Mesothelial cell of epicardium (in vitro differentiated cells): Measurements from ENCODE around the gene GMPPB. TPM values are rescaled to one million over a fixed set of nuclear protein-coding genes. Genes with fewer than 3 reads are reported as not detected.

Experiments
- DNase-seq, 2 experiments: peaks; one replicate each; pipeline ENCODE4 v3.0.0; 2021; ENCODE audit warnings: low spot score in 2 of 2; ENCODE audit not compliant: unreplicated experiment in 2 of 2
- H3K27ac Mint-ChIP-seq: 2 replicates; pipeline ENCODE4 v1.8.0; 2021; ENCODE audit warnings: mixed read lengths
- H3K27me3 Mint-ChIP-seq: 2 replicates; pipeline ENCODE4 v1.8.0; 2021; ENCODE audit warnings: low read depth, mixed read lengths
- H3K36me3 Mint-ChIP-seq: 2 replicates; pipeline ENCODE4 v1.8.0; 2021; ENCODE audit warnings: mixed read lengths
- H3K4me1 Mint-ChIP-seq: 2 replicates; pipeline ENCODE4 v1.8.0; 2021; ENCODE audit warnings: mixed read lengths
- H3K4me3 Mint-ChIP-seq: 2 replicates; pipeline ENCODE4 v1.8.0; 2021; ENCODE audit warnings: mild to moderate bottlenecking, moderate library complexity, mixed read lengths
- H3K9me3 Mint-ChIP-seq: 2 replicates; pipeline ENCODE4 v1.8.0; 2021; ENCODE audit warnings: mixed read lengths
- CTCF ChIP-seq: fragments of 200-600 bp; sonication (generic); IDR thresholded peaks from one replicate; pipeline ENCODE4 v1.5.0; 2021; ENCODE audit warnings: antibody characterized with exemption; ENCODE audit not compliant: unreplicated experiment
- total RNA-seq: library from RNA; stranded (reverse); gene quantifications from 3 replicates; pipeline ENCODE4 v1.2.1, GENCODE V29; 2021

GMPPB gene
- total RNA-seq, 1 donor from 2014 or later: 32.3 TPM

DNA sequence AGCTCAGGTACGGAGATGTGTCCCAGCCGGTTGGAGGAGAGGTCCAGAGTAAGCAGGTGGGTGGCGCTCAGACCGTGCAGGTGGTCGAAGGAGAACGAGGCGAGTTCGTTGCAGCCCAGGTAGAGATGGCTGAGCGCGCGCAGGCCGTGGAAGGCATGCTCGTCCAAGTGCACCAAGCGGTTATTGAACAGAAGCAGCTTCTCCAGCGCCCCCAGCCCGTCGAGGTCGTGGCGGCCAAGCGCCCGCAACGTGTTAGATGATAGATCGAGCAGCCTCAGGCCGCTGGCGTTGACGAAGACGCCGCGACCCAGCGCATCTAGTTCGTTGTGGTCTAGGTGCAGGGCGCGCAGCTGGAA is 4.9 kb downstream of the GMPPB start:
- Mint-ChIP-seq H3K9me3 (no peaks in the 10 kb centered on the region), H3K36me3 (no peaks in the 10 kb centered on the region), H3K27ac (peak overlapping the region; percentile 44), H3K4me3 (peak overlapping the region; percentile 80), H3K4me1 (peaks cover 22% of the 10 kb centered on the region), H3K27me3 (peaks cover 2% of the 10 kb centered on the region)
- DNase-seq: peak in 1 of 2 experiments; percentile 55
- TF ChIP-seq CTCF: no peak

DNA sequence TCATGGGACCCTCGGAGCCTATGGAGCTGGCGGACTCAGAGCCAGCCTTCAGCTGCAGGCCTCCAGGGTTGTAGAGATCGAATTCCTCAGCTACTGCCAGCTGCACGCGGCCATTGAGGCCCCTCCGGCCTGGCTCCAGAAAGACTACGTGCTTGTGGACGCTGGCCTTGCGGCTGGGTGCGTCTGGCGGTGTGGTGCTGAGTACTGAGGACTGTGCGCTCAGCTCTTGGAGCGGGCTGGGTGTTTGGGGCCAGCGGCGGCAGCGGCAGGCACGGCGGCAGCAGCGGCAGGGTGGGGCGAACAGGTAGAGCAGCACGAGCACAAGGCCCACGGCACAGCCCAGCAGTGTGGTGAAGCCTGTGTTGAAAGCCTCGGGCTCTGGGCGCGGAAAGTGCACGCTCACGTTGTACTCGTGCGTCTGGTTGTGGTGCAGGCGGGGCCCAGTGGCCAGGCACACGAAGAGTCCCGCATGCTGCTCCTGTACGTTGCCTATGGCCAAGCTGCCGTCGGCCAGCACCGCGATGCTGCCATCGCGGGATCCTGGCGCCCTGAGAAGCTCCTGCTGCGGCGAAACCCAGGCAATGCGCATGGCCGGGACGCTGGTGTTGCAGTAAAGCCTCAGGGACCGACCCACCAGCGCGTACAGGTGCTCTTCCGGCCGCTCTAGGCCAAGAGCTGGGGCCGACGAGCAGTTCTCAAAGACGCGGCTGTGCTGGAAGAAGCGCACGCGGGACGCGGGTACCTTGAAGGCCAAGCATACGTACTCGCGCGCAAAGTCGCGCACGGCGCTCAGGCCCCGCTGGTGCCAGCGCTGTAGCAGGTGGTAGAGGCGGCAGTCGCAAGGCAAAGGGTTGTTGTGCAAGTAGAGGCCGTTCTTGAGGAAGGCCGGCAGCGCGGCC is 5.5 kb downstream of the GMPPB start:
- H3K4me3 Mint-ChIP-seq: peak overlapping the region; percentile 80
- peak in 1 of 2 experiments; percentile 36 for DNase-seq
- H3K9me3 Mint-ChIP-seq: no peaks in the 10 kb centered on the region
- no peaks in the 10 kb centered on the region for H3K36me3 Mint-ChIP-seq
- peak overlapping the region; percentile 44 for H3K27ac Mint-ChIP-seq
- TF ChIP-seq CTCF: no peak
- peaks cover 2% of the 10 kb centered on the region for H3K27me3 Mint-ChIP-seq
- H3K4me1 Mint-ChIP-seq: peaks cover 20% of the 10 kb centered on the region

GRCh38 chr3:49717211-49717958 is 6.4 kb downstream of the GMPPB start:
- Mint-ChIP-seq H3K27me3 (peaks cover 2% of the 10 kb centered on the region), H3K9me3 (no peaks in the 10 kb centered on the region), H3K36me3 (no peaks in the 10 kb centered on the region), H3K4me1 (peaks cover 14% of the 10 kb centered on the region), H3K27ac (no peak overlapping the region), H3K4me3 (peak overlapping the region; percentile 17)
- no peak for TF ChIP-seq CTCF
- DNase-seq: no peak

DNA sequence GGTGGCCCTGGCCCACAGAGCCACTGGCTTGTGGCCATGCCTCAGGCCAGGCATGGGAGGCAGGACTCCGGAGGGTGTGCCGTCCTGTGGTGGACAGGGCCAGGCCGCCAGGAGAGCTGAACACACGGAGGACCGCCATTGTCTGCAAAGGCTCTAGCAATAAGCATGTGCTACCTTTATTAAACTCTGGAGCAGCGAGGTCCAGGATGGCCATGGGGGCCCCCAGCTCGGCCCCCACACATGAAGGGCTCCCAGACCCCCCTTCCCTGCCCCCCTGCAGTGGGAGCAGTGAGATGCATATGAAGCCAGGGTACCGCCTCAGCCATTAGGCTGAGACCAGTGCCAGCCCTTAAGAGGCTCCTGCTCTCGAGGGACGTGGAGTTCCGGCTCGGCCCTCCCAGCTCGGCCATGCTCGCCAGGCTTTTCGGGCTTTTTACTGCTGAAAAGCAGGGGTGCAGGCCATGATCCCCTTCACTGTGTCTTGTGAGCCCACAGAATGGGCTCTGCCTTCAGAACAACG is 7.0 kb downstream of the GMPPB start:
- H3K36me3 Mint-ChIP-seq: no peaks in the 10 kb centered on the region
- H3K9me3 Mint-ChIP-seq: no peaks in the 10 kb centered on the region
- H3K27ac Mint-ChIP-seq: no peak overlapping the region
- TF ChIP-seq CTCF: no peak
- no peak overlapping the region for H3K4me3 Mint-ChIP-seq
- DNase-seq: no peak
- H3K4me1 Mint-ChIP-seq: peaks cover 13% of the 10 kb centered on the region
- peaks cover 2% of the 10 kb centered on the region for H3K27me3 Mint-ChIP-seq

DNA sequence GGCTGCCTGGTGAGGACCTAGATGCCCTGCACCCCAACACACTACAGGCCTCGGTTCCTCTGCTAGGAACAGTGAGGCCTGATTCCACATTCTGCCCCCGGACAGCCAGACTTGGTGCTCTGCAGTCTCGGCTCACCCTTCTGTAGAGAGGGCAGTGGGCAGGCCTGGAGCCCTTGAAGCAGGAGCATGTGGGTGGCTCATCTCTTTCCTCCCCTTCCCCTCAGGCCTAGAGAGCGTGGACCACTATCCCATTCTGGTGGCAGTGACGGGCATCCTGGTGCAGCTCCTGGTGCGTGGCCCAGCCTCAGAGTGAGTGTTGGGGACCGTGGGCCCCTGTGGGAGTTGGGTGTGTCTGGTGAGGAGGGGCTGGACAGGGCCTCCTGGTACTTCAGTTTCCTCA is 7.6 kb downstream of the GMPPB start:
- no peak overlapping the region for H3K4me3 Mint-ChIP-seq
- H3K4me1 Mint-ChIP-seq: peaks cover 13% of the 10 kb centered on the region
- no peak for DNase-seq
- TF ChIP-seq CTCF: no peak
- H3K9me3 Mint-ChIP-seq: no peaks in the 10 kb centered on the region
- H3K36me3 Mint-ChIP-seq: no peaks in the 10 kb centered on the region
- H3K27ac Mint-ChIP-seq: no peak overlapping the region
- peaks cover 2% of the 10 kb centered on the region for H3K27me3 Mint-ChIP-seq
